ENCODE measurements around the gene TACSTD2. TPM values are rescaled to one million over a fixed set of nuclear protein-coding genes. Genes with fewer than 3 reads are reported as not detected.
"Not testable (repeated sequence)": the region's sequence is repeated elsewhere in the genome, so short reads cannot be mapped to it uniquely, and the experiment has no call there.

TACSTD2 gene
- under 1 TPM in 1 of 3 donors, not detected in 2; 0.21 TPM for total RNA-seq
- 0.14 TPM for total RNA-seq (2013)

GRCh38 chr1:58576727-58577653, at the start of gene TACSTD2:
TACSTD2 (minus strand) TSS chr1:58577252; CDS start chr1:58577156, 96 bp downstream.
- peak within 1 kb of the TSS; percentile 16 for H3K4me3 ChIP-seq (ENCODE audit: low read length)
- peaks cover 28% of the 10 kb centered on the region for H3K27me3 ChIP-seq (ENCODE audit: control insufficient read depth, insufficient read depth, low read length)
- H3K36me3 Mint-ChIP-seq, result no peaks in the 10 kb centered on the region
- peaks cover 11% of the 10 kb centered on the region for H3K4me1 ChIP-seq (ENCODE audit: control insufficient read depth, insufficient read depth, low read length)
- 23% methylated on average over 107 of the region's 107 CpGs for WGBS (ENCODE audit: insufficient coverage)
- peaks cover 53 to 63% of the 10 kb centered on the region in 2 donors for H3K27me3 Mint-ChIP-seq (ENCODE audit: low read depth in 2 of 2)
- intact Hi-C loops (cut with micrococcal nuclease), result no loop called here
- peak within 1 kb of the TSS; percentile 55 for H3K4me3 Mint-ChIP-seq
- H3K27ac Mint-ChIP-seq, result no peak within 1 kb of the TSS
- DNase-seq (no peak), ATAC-seq (peak in 2 of 3 donors; percentile 20 to 30)
- peaks cover 6 to 16% of the 10 kb centered on the region in 2 donors for H3K4me1 Mint-ChIP-seq
- H3K9me3 ChIP-seq (ENCODE audit: control insufficient read depth, insufficient read depth, low read length), result no peaks in the 10 kb centered on the region
- no peak for TF ChIP-seq CTCF (IDR thresholded peaks at IDR 0.05)
- H3K36me3 ChIP-seq (ENCODE audit: control insufficient read depth, insufficient read depth, low read length), result no peaks in the 10 kb centered on the region
- no peak within 1 kb of the TSS for H3K27ac ChIP-seq (ENCODE audit: low read length)
- no peaks in the 10 kb centered on the region for H3K9me3 Mint-ChIP-seq

GRCh38 chr1:58626293-58626692, 49.2 kb upstream of the TACSTD2 start:
- no peak overlapping the region for H3K4me3 ChIP-seq (ENCODE audit: low read length)
- no peaks in the 10 kb centered on the region for H3K27me3 ChIP-seq (ENCODE audit: control insufficient read depth, insufficient read depth, low read length)
- H3K27ac ChIP-seq (ENCODE audit: low read length), result no peak overlapping the region
- Mint-ChIP-seq H3K27me3 (ENCODE audit: low read depth in 2 of 2) (peaks cover 0 to 8% of the 10 kb centered on the region in 2 donors), H3K4me1 (no peaks in the 10 kb centered on the region), H3K9me3 (no peaks in the 10 kb centered on the region), H3K27ac (no peak overlapping the region), H3K36me3 (no peaks in the 10 kb centered on the region), H3K4me3 (no peak overlapping the region)
- H3K36me3 ChIP-seq (ENCODE audit: control insufficient read depth, insufficient read depth, low read length), result no peaks in the 10 kb centered on the region
- no peak for DNase-seq
- H3K4me1 ChIP-seq (ENCODE audit: control insufficient read depth, insufficient read depth, low read length), result no peaks in the 10 kb centered on the region
- ATAC-seq, result no peak
- intact Hi-C loops (cut with micrococcal nuclease), result no loop called here
- TF ChIP-seq CTCF (IDR thresholded peaks at IDR 0.05), result no peak
- no peaks in the 10 kb centered on the region for H3K9me3 ChIP-seq (ENCODE audit: control insufficient read depth, insufficient read depth, low read length)

GRCh38 chr1:58623259-58623658, 46.2 kb upstream of the TACSTD2 start:
- WGBS (ENCODE audit: insufficient coverage), result 96% methylated on average over 27 of the region's 27 CpGs
- H3K27me3 Mint-ChIP-seq (ENCODE audit: low read depth in 2 of 2); H3K4me1 Mint-ChIP-seq; H3K27ac Mint-ChIP-seq; intact Hi-C loops (cut with micrococcal nuclease); H3K27ac ChIP-seq (ENCODE audit: low read length); H3K4me3 Mint-ChIP-seq; H3K4me3 ChIP-seq (ENCODE audit: low read length); H3K36me3 Mint-ChIP-seq; ATAC-seq; H3K9me3 Mint-ChIP-seq; H3K36me3 ChIP-seq (ENCODE audit: control insufficient read depth, insufficient read depth, low read length); H3K27me3 ChIP-seq (ENCODE audit: control insufficient read depth, insufficient read depth, low read length); DNase-seq; H3K9me3 ChIP-seq (ENCODE audit: control insufficient read depth, insufficient read depth, low read length): not testable (repeated sequence)
- H3K4me1 ChIP-seq (ENCODE audit: control insufficient read depth, insufficient read depth, low read length), result peaks cover 10% of the 10 kb centered on the region

GRCh38 chr1:58622571-58622970, 45.5 kb upstream of the TACSTD2 start:
- WGBS (ENCODE audit: insufficient coverage), result 92% methylated on average over 5 of the region's 6 CpGs
- Mint-ChIP-seq H3K4me3 (no peak overlapping the region), H3K27me3 (ENCODE audit: low read depth in 2 of 2) (peaks cover 7% of the 10 kb centered on the region in 2 donors), H3K36me3 (no peaks in the 10 kb centered on the region), H3K9me3 (no peaks in the 10 kb centered on the region), H3K4me1 (peaks cover 0 to 5% of the 10 kb centered on the region in 2 donors), H3K27ac (no peak overlapping the region)
- DNase-seq (no peak), ATAC-seq (no peak)
- Histone ChIP-seq H3K27ac (ENCODE audit: low read length) (no peak overlapping the region), H3K4me1 (ENCODE audit: control insufficient read depth, insufficient read depth, low read length) (peaks cover 10% of the 10 kb centered on the region), H3K36me3 (ENCODE audit: control insufficient read depth, insufficient read depth, low read length) (no peaks in the 10 kb centered on the region), H3K4me3 (ENCODE audit: low read length) (no peak overlapping the region), H3K9me3 (ENCODE audit: control insufficient read depth, insufficient read depth, low read length) (no peaks in the 10 kb centered on the region), H3K27me3 (ENCODE audit: control insufficient read depth, insufficient read depth, low read length) (no peaks in the 10 kb centered on the region)
- intact Hi-C loops (cut with micrococcal nuclease), result no loop called here
- no peak for TF ChIP-seq CTCF (IDR thresholded peaks at IDR 0.05)

Measured in natural killer cell (primary cell).